Calu3 (cell line): ENCODE measurements around the gene WDR37. TPM values are rescaled to one million over a fixed set of nuclear protein-coding genes. Genes with fewer than 3 reads are reported as not detected.

Experiments used
- BruUV-seq: library from RNA; stranded (reverse); fragments of 400-500 nt; replicated peaks from 2 replicates; lab custom pipeline; 2021; lab: Mats Ljungman, UMichigan
- CTCF ChIA-PET: fragments of 300-600 bp; sonication (Branson Sonifier 250); formaldehyde crosslinking; loops from one replicate; lab custom pipeline; 2022; ENCODE audit warnings: antibody characterized with exemption; lab: Charles Lee
- DNase-seq: peaks from one replicate; pipeline ENCODE4 v3.0.0; 2022
- H3K27ac Mint-ChIP-seq: one replicate; pipeline ENCODE4 v1.8.0; 2022; ENCODE audit warnings: mixed read lengths; ENCODE audit not compliant: unreplicated experiment
- H3K27me3 Mint-ChIP-seq: one replicate; pipeline ENCODE4 v1.8.0; 2022; ENCODE audit warnings: mixed read lengths; ENCODE audit not compliant: unreplicated experiment
- H3K36me3 Mint-ChIP-seq: one replicate; pipeline ENCODE4 v1.8.0; 2022; ENCODE audit warnings: mild to moderate bottlenecking, moderate library complexity, mixed read lengths; ENCODE audit not compliant: insufficient read depth, unreplicated experiment
- H3K4me1 Mint-ChIP-seq: one replicate; pipeline ENCODE4 v1.8.0; 2022; ENCODE audit warnings: mild to moderate bottlenecking, low read depth, mixed read lengths; ENCODE audit not compliant: unreplicated experiment
- H3K4me3 Mint-ChIP-seq: one replicate; pipeline ENCODE4 v1.8.0; 2022; ENCODE audit warnings: mild to moderate bottlenecking, low read depth, moderate library complexity, mixed read lengths; ENCODE audit not compliant: unreplicated experiment
- H3K9me3 Mint-ChIP-seq: one replicate; pipeline ENCODE4 v1.8.0; 2022; ENCODE audit warnings: low read depth, mixed read lengths; ENCODE audit not compliant: unreplicated experiment
- intact Hi-C: fragments of 100-400 bp; cut with micrococcal nuclease; formaldehyde crosslinking; loops from one replicate; pipeline ENCODE4 v1.10.0; 2022; ENCODE audit not compliant: unreplicated experiment
- total RNA-seq: library from RNA; stranded (reverse); gene quantifications from 2 replicates; pipeline ENCODE4 v1.2.3, GENCODE V29; 2022
- TF ChIP-seq, protein P1 (sequence below): fragments of 200-600 bp; IDR thresholded peaks from one replicate; pipeline ENCODE4 v1.8.0; 2022; ENCODE audit warnings: antibody characterized with exemption; ENCODE audit not compliant: unreplicated experiment

The WDR37 gene
- total RNA-seq, 1 experiment from 2014 or later = 17.8 TPM

DNA sequence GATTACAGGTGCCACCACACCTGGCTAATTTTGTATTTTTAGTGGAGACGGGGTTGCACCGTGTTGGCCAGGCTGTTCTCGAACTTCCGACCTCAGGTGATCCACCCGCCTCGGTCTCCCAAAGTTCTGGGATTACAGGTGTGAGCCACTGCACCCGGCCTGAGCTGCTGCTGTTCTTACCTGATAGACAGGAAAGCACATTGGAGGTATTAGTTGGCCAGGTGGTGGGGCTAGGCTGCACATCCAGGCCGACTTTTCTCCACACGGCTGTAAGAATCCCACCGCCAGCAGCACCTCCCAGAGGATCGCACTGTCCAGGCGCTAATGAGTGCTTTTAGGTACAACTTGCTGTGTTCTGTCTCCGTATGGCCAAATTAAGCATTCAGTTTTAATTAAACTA, 112.6 kb downstream of the WDR37 start:
- TF ChIP-seq, protein P1, sequence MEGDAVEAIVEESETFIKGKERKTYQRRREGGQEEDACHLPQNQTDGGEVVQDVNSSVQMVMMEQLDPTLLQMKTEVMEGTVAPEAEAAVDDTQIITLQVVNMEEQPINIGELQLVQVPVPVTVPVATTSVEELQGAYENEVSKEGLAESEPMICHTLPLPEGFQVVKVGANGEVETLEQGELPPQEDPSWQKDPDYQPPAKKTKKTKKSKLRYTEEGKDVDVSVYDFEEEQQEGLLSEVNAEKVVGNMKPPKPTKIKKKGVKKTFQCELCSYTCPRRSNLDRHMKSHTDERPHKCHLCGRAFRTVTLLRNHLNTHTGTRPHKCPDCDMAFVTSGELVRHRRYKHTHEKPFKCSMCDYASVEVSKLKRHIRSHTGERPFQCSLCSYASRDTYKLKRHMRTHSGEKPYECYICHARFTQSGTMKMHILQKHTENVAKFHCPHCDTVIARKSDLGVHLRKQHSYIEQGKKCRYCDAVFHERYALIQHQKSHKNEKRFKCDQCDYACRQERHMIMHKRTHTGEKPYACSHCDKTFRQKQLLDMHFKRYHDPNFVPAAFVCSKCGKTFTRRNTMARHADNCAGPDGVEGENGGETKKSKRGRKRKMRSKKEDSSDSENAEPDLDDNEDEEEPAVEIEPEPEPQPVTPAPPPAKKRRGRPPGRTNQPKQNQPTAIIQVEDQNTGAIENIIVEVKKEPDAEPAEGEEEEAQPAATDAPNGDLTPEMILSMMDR = no peak
- intact Hi-C loops = no loop called here
- H3K4me1 Mint-ChIP-seq = no peaks in the 10 kb centered on the region
- BruUV-seq = no TSS peak
- no peaks in the 10 kb centered on the region for H3K36me3 Mint-ChIP-seq
- H3K4me3 Mint-ChIP-seq = no peak overlapping the region
- DNase-seq = no peak
- no peak overlapping the region for H3K27ac Mint-ChIP-seq
- peaks cover 96% of the 10 kb centered on the region for H3K27me3 Mint-ChIP-seq
- H3K9me3 Mint-ChIP-seq = no peaks in the 10 kb centered on the region
- CTCF ChIA-PET = no interaction called here

DNA sequence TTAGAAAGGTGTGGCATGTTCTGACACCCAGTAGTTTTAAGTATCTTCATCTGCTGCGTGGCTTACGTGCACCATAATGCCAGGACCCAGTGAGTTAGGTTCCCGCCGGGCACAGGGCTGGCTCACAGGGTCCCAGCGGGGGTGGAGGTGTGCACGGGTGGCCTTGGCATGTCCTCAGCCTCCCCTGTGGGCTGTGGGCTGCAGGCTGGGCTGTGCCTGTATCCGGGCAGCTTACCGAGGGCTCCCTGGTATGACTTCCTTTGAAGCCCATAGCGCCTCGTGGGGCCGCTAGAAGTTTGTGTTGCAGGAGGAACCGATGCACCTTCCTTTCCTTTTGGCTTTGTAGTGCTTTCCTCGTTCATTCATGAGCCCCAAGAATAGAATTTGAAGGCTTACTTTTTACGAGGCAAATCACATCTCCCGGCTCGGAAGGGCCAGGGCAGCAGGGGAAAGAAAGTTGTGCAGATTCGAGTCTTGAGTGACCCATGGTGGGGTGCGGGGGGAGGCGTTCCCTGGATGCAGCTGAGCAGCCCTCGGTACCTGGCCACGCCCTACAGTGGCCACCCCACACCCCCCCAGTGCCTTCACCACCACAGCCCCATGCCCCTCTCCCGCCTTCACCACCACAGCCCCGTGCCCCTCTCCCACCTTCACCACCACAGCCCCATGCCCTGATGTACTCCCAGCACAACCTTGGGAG, 113.2 kb downstream of the WDR37 start:
- H3K4me1 Mint-ChIP-seq = no peaks in the 10 kb centered on the region
- no peak overlapping the region for H3K4me3 Mint-ChIP-seq
- TF ChIP-seq, protein P1 = no peak
- no peak overlapping the region for H3K27ac Mint-ChIP-seq
- intact Hi-C loops = no loop called here
- CTCF ChIA-PET = no interaction called here
- H3K9me3 Mint-ChIP-seq = no peaks in the 10 kb centered on the region
- DNase-seq = no peak
- H3K27me3 Mint-ChIP-seq = peaks cover 99% of the 10 kb centered on the region
- no TSS peak for BruUV-seq
- H3K36me3 Mint-ChIP-seq = no peaks in the 10 kb centered on the region

GRCh38 chr10:1169981-1170866, 114.0 kb downstream of the WDR37 start:
- intact Hi-C loops = no loop called here
- H3K27ac Mint-ChIP-seq = no peak overlapping the region

GRCh38 chr10:1170867-1171180, 114.6 kb downstream of the WDR37 start:
- Mint-ChIP-seq H3K27me3 (peaks cover 100% of the 10 kb centered on the region), H3K4me3 (no peak overlapping the region), H3K4me1 (no peaks in the 10 kb centered on the region), H3K27ac (no peak overlapping the region), H3K36me3 (no peaks in the 10 kb centered on the region), H3K9me3 (no peaks in the 10 kb centered on the region)
- no peak for DNase-seq
- CTCF ChIA-PET = no interaction called here
- TF ChIP-seq, protein P1 = no peak
- no TSS peak for BruUV-seq
- intact Hi-C loops = no loop called here

More at GRCh38 chr10:1169981-1170866, 114.0 kb downstream of the WDR37 start:
- DNase-seq = no peak
- CTCF ChIA-PET = no interaction called here
- no peaks in the 10 kb centered on the region for H3K9me3 Mint-ChIP-seq
- TF ChIP-seq, protein P1 = no peak
- no peaks in the 10 kb centered on the region for H3K36me3 Mint-ChIP-seq
- H3K4me1 Mint-ChIP-seq = no peaks in the 10 kb centered on the region
- H3K27me3 Mint-ChIP-seq = peaks cover 100% of the 10 kb centered on the region
- no peak overlapping the region for H3K4me3 Mint-ChIP-seq
- BruUV-seq = no TSS peak
